Mammary epithelial cell (primary cell): ENCODE data around the gene RAX2.

Source experiments
- CTCF ChIP-seq, 2 donors: IDR thresholded peaks in 1 of 2; conservative IDR thresholded peaks in 1 of 2; 2 replicates each; pipeline ENCODE4 v1.5.1; 2011 to 2012; ENCODE audit warnings: inconsistent platforms in 2 of 2, low read length in 2 of 2, mild to moderate bottlenecking in 2 of 2, control low read depth in 1 of 2, low read depth in 1 of 2; ENCODE audit not compliant: insufficient read depth in 1 of 2; ENCODE audit errors: extremely low read depth in 1 of 2
- EZH2 ChIP-seq: IDR thresholded peaks from 2 replicates; pipeline ENCODE4 v1.6.1; 2012; ENCODE audit warnings: low read length, inconsistent platforms, borderline replicate concordance

GRCh38 chr19:3818466-3818865, 46.4 kb upstream of the RAX2 start:
- TF ChIP-seq EZH2 (no peak), CTCF (conservative IDR thresholded peaks at IDR 0.05 in 1 of 2, IDR thresholded peaks at IDR 0.05 in 1 of 2; ENCODE audit: extremely low read depth in 1 of 2, insufficient read depth in 1 of 2, low read depth in 1 of 2, low read length in 2 of 2) (no peak)
